Left ventricle myocardium inferior (tissue), 1 donor: ENCODE measurements around the gene SEPTIN1. TPM values are rescaled to one million over a fixed set of nuclear protein-coding genes. Genes with fewer than 3 reads are reported as not detected.

Source experiments
- DNase-seq: peaks from one replicate; pipeline ENCODE4 v3.0.0-alpha.2; 2020
- H3K27ac ChIP-seq: fragments of 200-600 bp; replicated peaks from 2 replicates; pipeline ENCODE4 v1.8.0; 2021
- H3K27me3 ChIP-seq: fragments of 200-600 bp; 2 replicates; pipeline ENCODE4 v1.8.0; 2021; ENCODE audit warnings: low read depth
- H3K36me3 ChIP-seq: fragments of 200-600 bp; 2 replicates; pipeline ENCODE4 v1.8.0; 2021
- H3K4me1 ChIP-seq: fragments of 200-600 bp; 2 replicates; pipeline ENCODE4 v1.8.0; 2021
- H3K4me3 ChIP-seq: fragments of 200-600 bp; 2 replicates; pipeline ENCODE4 v1.8.0; 2021; ENCODE audit warnings: mild to moderate bottlenecking, moderate library complexity
- H3K9me3 ChIP-seq: fragments of 200-600 bp; replicated peaks from 2 replicates; pipeline ENCODE4 v1.8.0; 2021
- CTCF ChIP-seq: fragments of 200-600 bp; IDR thresholded peaks from 2 replicates; pipeline ENCODE4 v1.8.0; 2021; ENCODE audit warnings: antibody characterized with exemption, mild to moderate bottlenecking, borderline replicate concordance
- intact Hi-C: fragments of 100-400 bp; cut with micrococcal nuclease; formaldehyde crosslinking; loops from one replicate; pipeline ENCODE4 v1.11.0; 2022
- total RNA-seq: library from RNA; stranded (reverse); fragmentation: NEBNext Ultra II Directional; extraction: Animal tissue kit (Norgen Biotek cat#: 25700); gene quantifications from one replicate; pipeline ENCODE4 v1.2.1, GENCODE V29; 2021
- donor health status: DM: no; HTN: yes; CAD: no; lungs with severe emphysema.

Gene SEPTIN1
- total RNA-seq, 1 donor from 2014 or later: 1.3 TPM

GRCh38 chr16:30421010-30421409 lies 38.6 kb upstream of the SEPTIN1 start:
- DNase-seq: no peak
- Histone ChIP-seq H3K4me1 (peaks cover 15% of the 10 kb centered on the region), H3K27me3 (no peaks in the 10 kb centered on the region), H3K27ac (no peak overlapping the region), H3K9me3 (no peaks in the 10 kb centered on the region), H3K36me3 (peaks cover 38% of the 10 kb centered on the region), H3K4me3 (no peak overlapping the region)
- intact Hi-C loops: no loop called here
- TF ChIP-seq CTCF: no peak

- H3K4me1 ChIP-seq: peaks cover 15% of the 10 kb centered on the region
- H3K4me3 ChIP-seq: peak overlapping the region; percentile 77
- H3K9me3 ChIP-seq: no peaks in the 10 kb centered on the region
- H3K27ac ChIP-seq: peak overlapping the region; percentile 92
- H3K36me3 ChIP-seq: peaks cover 27% of the 10 kb centered on the region
- no peak for TF ChIP-seq CTCF
- H3K27me3 ChIP-seq: no peaks in the 10 kb centered on the region
- DNase-seq: no peak
- intact Hi-C loops: no loop called here
Measured at GRCh38 chr16:30418350-30419181, 36.2 kb upstream of the SEPTIN1 start.

- TF ChIP-seq CTCF: peak; percentile 52
- H3K4me3 ChIP-seq: peak overlapping the region; percentile 77
- peak overlapping the region; percentile 92 for H3K27ac ChIP-seq
- peaks cover 21% of the 10 kb centered on the region for H3K36me3 ChIP-seq
- H3K9me3 ChIP-seq: no peaks in the 10 kb centered on the region
- H3K27me3 ChIP-seq: no peaks in the 10 kb centered on the region
- peaks cover 15% of the 10 kb centered on the region for H3K4me1 ChIP-seq
- DNase-seq: peak; percentile 85
- intact Hi-C loops: no loop called here
Measured at GRCh38 chr16:30417529-30418349, 35.4 kb upstream of the SEPTIN1 start.

GRCh38 chr16:30416624-30417528 lies 34.5 kb upstream of the SEPTIN1 start:
- Histone ChIP-seq H3K9me3 (no peaks in the 10 kb centered on the region), H3K4me3 (peak overlapping the region; percentile 77), H3K4me1 (peaks cover 15% of the 10 kb centered on the region), H3K27ac (peak overlapping the region; percentile 92), H3K36me3 (peaks cover 15% of the 10 kb centered on the region), H3K27me3 (no peaks in the 10 kb centered on the region)
- intact Hi-C loops: no loop called here
- TF ChIP-seq CTCF: no peak
- no peak for DNase-seq

GRCh38 chr16:30416047-30416603 lies 33.8 kb upstream of the SEPTIN1 start:
- intact Hi-C loops: no loop called here
- Histone ChIP-seq H3K4me1 (peaks cover 15% of the 10 kb centered on the region), H3K9me3 (no peaks in the 10 kb centered on the region), H3K27me3 (no peaks in the 10 kb centered on the region), H3K4me3 (no peak overlapping the region), H3K27ac (no peak overlapping the region), H3K36me3 (peaks cover 15% of the 10 kb centered on the region)
- TF ChIP-seq CTCF: no peak
- DNase-seq: no peak
